ENCODE data around the gene FREY1. TPM values are rescaled to one million over a fixed set of nuclear protein-coding genes. Genes with fewer than 3 reads are reported as not detected.

Gene FREY1
- total and polyA plus RNA-seq, 7 experiments from 2014 or later = 3.4 to 8.2 (median 4.6) TPM; not detected in 2

DNA sequence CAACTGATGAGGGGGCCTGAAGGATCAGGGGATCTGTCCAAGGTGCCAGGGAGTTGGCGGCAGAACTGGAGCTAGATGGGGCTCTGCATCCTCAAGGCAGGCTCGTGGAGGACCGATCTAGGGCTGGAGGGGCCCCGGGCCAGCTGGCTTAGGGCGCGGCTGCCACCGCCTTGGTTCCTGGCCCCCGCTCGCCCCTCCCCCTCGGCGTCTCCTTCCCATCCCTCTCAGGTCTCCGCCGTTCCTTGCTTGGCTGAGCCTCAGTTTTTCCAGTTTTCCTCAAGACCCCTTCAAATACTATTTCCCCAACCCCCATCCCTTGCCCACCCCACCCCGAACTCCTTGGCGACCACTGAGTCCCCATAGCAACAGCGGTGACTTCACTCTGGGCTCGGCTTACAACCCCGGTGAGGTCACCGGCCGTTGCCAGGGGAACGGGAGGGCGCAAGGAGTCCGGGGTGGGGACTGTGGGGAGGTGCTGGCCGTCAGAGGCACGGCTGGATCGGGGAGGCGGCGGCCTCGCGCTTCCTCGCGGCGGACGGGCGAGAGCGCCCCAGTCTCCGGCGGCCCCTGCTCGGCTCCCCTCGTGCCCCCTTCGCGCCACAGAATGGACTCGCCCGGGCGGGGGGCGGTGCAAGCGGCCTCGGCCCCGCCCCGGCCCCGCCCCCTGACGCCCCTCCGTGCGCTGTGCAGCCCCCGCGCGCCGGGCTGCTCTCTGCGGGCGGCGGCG is 7.5 kb downstream of the FREY1 start:
- POLR2A ChIA-PET = no interaction called here

GRCh38 chr11:45899086-45899447 is 8.0 kb downstream of the FREY1 start:
- Mint-ChIP-seq H3K9me3 (peaks cover 0 to 3% (median 0%) of the 10 kb centered on the region in 11 donors), H3K4me3 (peak overlapping the region; percentile 35 to 79 (median 64)), H3K27ac (no peak overlapping the region), H3K4me1 (peaks cover 0 to 8% (median 4%) of the 10 kb centered on the region in 7 donors), H3K27me3 (peaks cover 29 to 48% (median 38%) of the 10 kb centered on the region in 5 donors), H3K36me3 (no peaks in the 10 kb centered on the region)
- peaks cover 0 to 5% of the 10 kb centered on the region in 2 donors for H3K27me3 ChIP-seq (ENCODE audit: control insufficient read depth in 2 of 2, insufficient read depth in 2 of 2, low read length in 2 of 2)
- POLR2A ChIA-PET = no interaction called here
- DNase-seq (no peak), ATAC-seq (no peak)
- H3K9me3 ChIP-seq (ENCODE audit: control insufficient read depth in 2 of 3, low read length in 3 of 3) = no peaks in the 10 kb centered on the region
- H3K4me1 ChIP-seq (ENCODE audit: control insufficient read depth in 2 of 2, insufficient read depth in 2 of 2, low read length in 2 of 2) = peaks cover 7 to 9% of the 10 kb centered on the region in 2 donors
- intact Hi-C loops (cut with micrococcal nuclease) = loop anchor here (1.0 kb wide), 2 partner anchors 14 to 19 kb away; partner anchors contain the start of gene MAPK8IP1 (in 2 of the 2)
- CTCF ChIA-PET = no interaction called here
- no peaks in the 10 kb centered on the region for H3K36me3 ChIP-seq (ENCODE audit: control insufficient read depth in 2 of 3, insufficient read depth in 3 of 3, low read length in 3 of 3)
- H3K27ac ChIP-seq (ENCODE audit: low read depth, low read length) = no peak overlapping the region
- H3K4me3 ChIP-seq (ENCODE audit: low read length) = no peak overlapping the region

More for the DNA sequence above, 7.5 kb downstream of the FREY1 start:
- Mint-ChIP-seq H3K27me3 (peaks cover 25 to 48% (median 35%) of the 10 kb centered on the region in 5 donors), H3K9me3 (peaks cover 0 to 3% (median 0%) of the 10 kb centered on the region in 11 donors), H3K27ac (no peak overlapping the region), H3K4me3 (peak overlapping the region; percentile 35 to 79 (median 64)), H3K4me1 (peaks cover 0 to 9% (median 4%) of the 10 kb centered on the region in 7 donors), H3K36me3 (no peaks in the 10 kb centered on the region)
- Histone ChIP-seq H3K36me3 (ENCODE audit: control insufficient read depth in 2 of 3, insufficient read depth in 3 of 3, low read length in 3 of 3) (no peaks in the 10 kb centered on the region), H3K27ac (ENCODE audit: low read depth, low read length) (peak overlapping the region; percentile 21), H3K4me3 (ENCODE audit: low read length) (peak overlapping the region; percentile 37), H3K9me3 (ENCODE audit: control insufficient read depth in 2 of 3, low read length in 3 of 3) (no peaks in the 10 kb centered on the region), H3K4me1 (ENCODE audit: control insufficient read depth in 2 of 2, insufficient read depth in 2 of 2, low read length in 2 of 2) (peaks cover 7 to 9% of the 10 kb centered on the region in 2 donors), H3K27me3 (ENCODE audit: control insufficient read depth in 2 of 2, insufficient read depth in 2 of 2, low read length in 2 of 2) (peaks cover 0 to 5% of the 10 kb centered on the region in 2 donors)
- peak in 6 of 9 donors; percentile 19 to 70 (median 42) for DNase-seq
- ATAC-seq = peak; percentile 83
- CTCF ChIA-PET = no interaction called here
- intact Hi-C loops (cut with micrococcal nuclease) = loop anchor here (1.0 kb wide), 2 partner anchors 14 to 19 kb away; partner anchors contain the start of gene MAPK8IP1 (in 2 of the 2)

DNA sequence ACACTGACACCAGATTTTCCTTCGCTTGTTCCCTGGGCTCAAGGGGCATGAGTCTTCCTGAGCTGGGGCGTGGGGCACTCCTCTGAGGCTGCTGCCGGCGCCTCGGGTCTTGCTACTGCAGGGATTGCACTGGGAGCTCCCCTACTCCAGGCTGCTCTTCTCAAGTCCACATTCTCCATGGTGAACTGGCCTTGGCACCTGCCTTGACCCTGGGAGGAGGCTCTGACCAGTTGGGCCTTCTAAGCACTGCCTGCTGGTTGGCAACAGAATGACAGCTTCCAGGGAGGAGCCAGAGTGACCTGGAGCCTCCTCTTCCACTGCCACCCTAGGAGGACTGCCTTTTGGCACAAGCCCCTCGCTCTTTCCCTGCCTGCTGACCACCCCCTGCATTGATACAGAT is 9.5 kb downstream of the FREY1 start:
- CTCF ChIA-PET = interaction anchor here (0.6 kb wide), 1 partner anchor 38 kb away, joined by 4 read pairs; no protein-coding TSS in a partner anchor
- Histone ChIP-seq H3K36me3 (ENCODE audit: control insufficient read depth in 2 of 3, insufficient read depth in 3 of 3, low read length in 3 of 3) (no peaks in the 10 kb centered on the region), H3K9me3 (ENCODE audit: control insufficient read depth in 2 of 3, low read length in 3 of 3) (no peaks in the 10 kb centered on the region), H3K4me1 (ENCODE audit: control insufficient read depth in 2 of 2, insufficient read depth in 2 of 2, low read length in 2 of 2) (peaks cover 7 to 9% of the 10 kb centered on the region in 2 donors), H3K27ac (ENCODE audit: low read depth, low read length) (no peak overlapping the region), H3K27me3 (ENCODE audit: control insufficient read depth in 2 of 2, insufficient read depth in 2 of 2, low read length in 2 of 2) (peaks cover 0 to 5% of the 10 kb centered on the region in 2 donors), H3K4me3 (ENCODE audit: low read length) (no peak overlapping the region)
- peaks cover 0 to under 1% (median 0%) of the 10 kb centered on the region in 5 donors for H3K36me3 Mint-ChIP-seq
- intact Hi-C loops (cut with micrococcal nuclease) = no loop called here
- POLR2A ChIA-PET = no interaction called here
- no peak for ATAC-seq
- no peak for DNase-seq
- H3K9me3 Mint-ChIP-seq = peaks cover 0 to 3% (median 0%) of the 10 kb centered on the region in 11 donors
- peaks cover 31 to 48% (median 42%) of the 10 kb centered on the region in 5 donors for H3K27me3 Mint-ChIP-seq
- H3K4me1 Mint-ChIP-seq = peaks cover 0 to 8% (median 4%) of the 10 kb centered on the region in 7 donors
- peak overlapping the region in 1 of 10 donors; percentile 7 for H3K4me3 Mint-ChIP-seq
- H3K27ac Mint-ChIP-seq = no peak overlapping the region

GRCh38 chr11:45896422-45896984 is 10.6 kb downstream of the FREY1 start:
- ChIA-PET POLR2A (no interaction called here), CTCF (no interaction called here)
- peaks cover 0 to 8% (median 4%) of the 10 kb centered on the region in 7 donors for H3K4me1 Mint-ChIP-seq
- H3K4me3 ChIP-seq (ENCODE audit: low read length) = no peak overlapping the region
- peaks cover 0 to 5% of the 10 kb centered on the region in 2 donors for H3K27me3 ChIP-seq (ENCODE audit: control insufficient read depth in 2 of 2, insufficient read depth in 2 of 2, low read length in 2 of 2)
- H3K4me1 ChIP-seq (ENCODE audit: control insufficient read depth in 2 of 2, insufficient read depth in 2 of 2, low read length in 2 of 2) = peaks cover 7 to 9% of the 10 kb centered on the region in 2 donors
- H3K36me3 ChIP-seq (ENCODE audit: control insufficient read depth in 2 of 3, insufficient read depth in 3 of 3, low read length in 3 of 3) = no peaks in the 10 kb centered on the region
- H3K9me3 ChIP-seq (ENCODE audit: control insufficient read depth in 2 of 3, low read length in 3 of 3) = no peaks in the 10 kb centered on the region
- H3K36me3 Mint-ChIP-seq = peaks cover 0 to 4% (median 0%) of the 10 kb centered on the region in 5 donors
- no peak overlapping the region for H3K27ac Mint-ChIP-seq
- peaks cover 36 to 51% (median 43%) of the 10 kb centered on the region in 5 donors for H3K27me3 Mint-ChIP-seq
- no peak for ATAC-seq
- no peak overlapping the region for H3K27ac ChIP-seq (ENCODE audit: low read depth, low read length)
- H3K9me3 Mint-ChIP-seq = peaks cover 0 to 3% (median 0%) of the 10 kb centered on the region in 11 donors
- intact Hi-C loops (cut with micrococcal nuclease) = no loop called here
- H3K4me3 Mint-ChIP-seq = no peak overlapping the region
- no peak for DNase-seq

- H3K9me3 ChIP-seq (ENCODE audit: control insufficient read depth in 2 of 3, low read length in 3 of 3) = no peaks in the 10 kb centered on the region
- CTCF ChIA-PET = no interaction called here
- Mint-ChIP-seq H3K4me3 (no peak overlapping the region), H3K4me1 (peaks cover 0 to 8% (median 4%) of the 10 kb centered on the region in 7 donors), H3K36me3 (peaks cover 0 to 4% (median 0%) of the 10 kb centered on the region in 5 donors), H3K27ac (no peak overlapping the region), H3K27me3 (peaks cover 33 to 46% (median 38%) of the 10 kb centered on the region in 5 donors), H3K9me3 (peaks cover 0 to 3% (median 0%) of the 10 kb centered on the region in 11 donors)
- no peak overlapping the region for H3K27ac ChIP-seq (ENCODE audit: low read depth, low read length)
- ATAC-seq (no peak), DNase-seq (no peak)
- H3K4me3 ChIP-seq (ENCODE audit: low read length) = no peak overlapping the region
- intact Hi-C loops (cut with micrococcal nuclease) = no loop called here
- peaks cover 0 to 5% of the 10 kb centered on the region in 2 donors for H3K27me3 ChIP-seq (ENCODE audit: control insufficient read depth in 2 of 2, insufficient read depth in 2 of 2, low read length in 2 of 2)
- POLR2A ChIA-PET = no interaction called here
- H3K4me1 ChIP-seq (ENCODE audit: control insufficient read depth in 2 of 2, insufficient read depth in 2 of 2, low read length in 2 of 2) = peaks cover 7 to 9% of the 10 kb centered on the region in 2 donors
- no peaks in the 10 kb centered on the region for H3K36me3 ChIP-seq (ENCODE audit: control insufficient read depth in 2 of 3, insufficient read depth in 3 of 3, low read length in 3 of 3)
Measured at GRCh38 chr11:45895553-45896259, 11.4 kb downstream of the FREY1 start.

- Histone ChIP-seq H3K4me3 (ENCODE audit: low read length) (no peak overlapping the region), H3K9me3 (ENCODE audit: control insufficient read depth in 2 of 3, low read length in 3 of 3) (no peaks in the 10 kb centered on the region), H3K27me3 (ENCODE audit: control insufficient read depth in 2 of 2, insufficient read depth in 2 of 2, low read length in 2 of 2) (peaks cover 0 to 5% of the 10 kb centered on the region in 2 donors), H3K27ac (ENCODE audit: low read depth, low read length) (no peak overlapping the region), H3K36me3 (ENCODE audit: control insufficient read depth in 2 of 3, insufficient read depth in 3 of 3, low read length in 3 of 3) (no peaks in the 10 kb centered on the region), H3K4me1 (ENCODE audit: control insufficient read depth in 2 of 2, insufficient read depth in 2 of 2, low read length in 2 of 2) (peaks cover 7 to 8% of the 10 kb centered on the region in 2 donors)
- no peak for ATAC-seq
- no peak overlapping the region for H3K4me3 Mint-ChIP-seq
- H3K36me3 Mint-ChIP-seq = peaks cover 0 to 4% (median 0%) of the 10 kb centered on the region in 5 donors
- peaks cover 0 to 2% (median 0%) of the 10 kb centered on the region in 11 donors for H3K9me3 Mint-ChIP-seq
- intact Hi-C loops (cut with micrococcal nuclease) = no loop called here
- H3K27me3 Mint-ChIP-seq = peaks cover 29 to 42% (median 33%) of the 10 kb centered on the region in 5 donors
- no peak overlapping the region for H3K27ac Mint-ChIP-seq
- CTCF ChIA-PET = no interaction called here
- DNase-seq = no peak
- POLR2A ChIA-PET = no interaction called here
- H3K4me1 Mint-ChIP-seq = peaks cover 0 to 8% (median 4%) of the 10 kb centered on the region in 7 donors
Measured at GRCh38 chr11:45894555-45895247, 12.4 kb downstream of the FREY1 start.
